ENCODE results near the gene KHK. TPM values are rescaled to one million over a fixed set of nuclear protein-coding genes. Genes with fewer than 3 reads are reported as not detected.

The KHK gene
- total RNA-seq, 4 donors from 2014 or later, result 5.1 to 12.2 (median 9.1) TPM

DNA sequence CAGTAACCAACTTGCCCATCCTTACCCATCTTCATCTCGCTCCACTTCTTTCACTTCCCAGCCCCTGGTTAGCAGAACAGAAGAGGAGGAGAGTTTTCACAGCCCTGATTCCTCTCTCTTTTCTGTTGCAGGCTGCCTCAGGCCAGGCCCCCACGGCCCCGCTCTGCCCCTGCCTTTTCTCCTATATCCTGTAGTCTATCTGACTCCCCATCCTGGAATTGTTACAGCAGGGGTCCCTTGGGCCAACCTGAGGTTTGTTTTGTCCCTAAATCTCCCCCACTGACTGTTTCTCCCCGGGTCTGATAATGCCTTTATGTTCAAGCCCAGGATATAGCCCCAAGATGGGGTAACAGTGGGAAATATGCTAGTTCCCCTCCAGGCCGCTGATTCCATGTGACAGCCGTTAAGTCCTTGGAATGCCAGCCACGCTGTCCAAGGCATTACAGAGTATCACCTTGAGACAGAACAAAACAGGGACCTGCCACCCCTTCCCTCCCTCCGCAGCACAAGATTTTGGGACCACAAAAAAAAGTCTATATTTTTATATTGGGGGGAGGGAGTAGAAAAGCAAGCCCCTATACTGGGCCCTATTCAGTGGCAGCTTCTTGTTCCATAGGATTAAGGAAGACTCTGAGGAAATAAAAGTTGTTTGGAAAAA, 16.5 kb upstream of the KHK start:
- H3K36me3 ChIP-seq, result peaks cover 0 to 46% (median 0%) of the 10 kb centered on the region in 3 donors
- no peak for DNase-seq (ENCODE audit: low spot score in 2 of 2)
- H3K4me1 ChIP-seq, result peaks cover 0 to 69% (median 21%) of the 10 kb centered on the region in 4 donors
- peak overlapping the region; percentile 85 to 93 (median 90) for H3K4me3 ChIP-seq
- no peaks in the 10 kb centered on the region for H3K9me3 ChIP-seq
- peak overlapping the region in 3 of 4 donors; percentile 38 to 98 (median 90) for H3K27ac ChIP-seq
- TF ChIP-seq, protein P1, sequence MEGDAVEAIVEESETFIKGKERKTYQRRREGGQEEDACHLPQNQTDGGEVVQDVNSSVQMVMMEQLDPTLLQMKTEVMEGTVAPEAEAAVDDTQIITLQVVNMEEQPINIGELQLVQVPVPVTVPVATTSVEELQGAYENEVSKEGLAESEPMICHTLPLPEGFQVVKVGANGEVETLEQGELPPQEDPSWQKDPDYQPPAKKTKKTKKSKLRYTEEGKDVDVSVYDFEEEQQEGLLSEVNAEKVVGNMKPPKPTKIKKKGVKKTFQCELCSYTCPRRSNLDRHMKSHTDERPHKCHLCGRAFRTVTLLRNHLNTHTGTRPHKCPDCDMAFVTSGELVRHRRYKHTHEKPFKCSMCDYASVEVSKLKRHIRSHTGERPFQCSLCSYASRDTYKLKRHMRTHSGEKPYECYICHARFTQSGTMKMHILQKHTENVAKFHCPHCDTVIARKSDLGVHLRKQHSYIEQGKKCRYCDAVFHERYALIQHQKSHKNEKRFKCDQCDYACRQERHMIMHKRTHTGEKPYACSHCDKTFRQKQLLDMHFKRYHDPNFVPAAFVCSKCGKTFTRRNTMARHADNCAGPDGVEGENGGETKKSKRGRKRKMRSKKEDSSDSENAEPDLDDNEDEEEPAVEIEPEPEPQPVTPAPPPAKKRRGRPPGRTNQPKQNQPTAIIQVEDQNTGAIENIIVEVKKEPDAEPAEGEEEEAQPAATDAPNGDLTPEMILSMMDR (IDR thresholded peaks at IDR 0.05), result no peak
- TF ChIP-seq EP300 (IDR thresholded peaks at IDR 0.05) (no peak), POLR2A (IDR thresholded peaks at IDR 0.05) (no peak)
- H3K27me3 ChIP-seq, result no peaks in the 10 kb centered on the region
- 78 to 83% methylated on average over 8 of the region's 8 CpGs for WGBS, 2 donors

DNA sequence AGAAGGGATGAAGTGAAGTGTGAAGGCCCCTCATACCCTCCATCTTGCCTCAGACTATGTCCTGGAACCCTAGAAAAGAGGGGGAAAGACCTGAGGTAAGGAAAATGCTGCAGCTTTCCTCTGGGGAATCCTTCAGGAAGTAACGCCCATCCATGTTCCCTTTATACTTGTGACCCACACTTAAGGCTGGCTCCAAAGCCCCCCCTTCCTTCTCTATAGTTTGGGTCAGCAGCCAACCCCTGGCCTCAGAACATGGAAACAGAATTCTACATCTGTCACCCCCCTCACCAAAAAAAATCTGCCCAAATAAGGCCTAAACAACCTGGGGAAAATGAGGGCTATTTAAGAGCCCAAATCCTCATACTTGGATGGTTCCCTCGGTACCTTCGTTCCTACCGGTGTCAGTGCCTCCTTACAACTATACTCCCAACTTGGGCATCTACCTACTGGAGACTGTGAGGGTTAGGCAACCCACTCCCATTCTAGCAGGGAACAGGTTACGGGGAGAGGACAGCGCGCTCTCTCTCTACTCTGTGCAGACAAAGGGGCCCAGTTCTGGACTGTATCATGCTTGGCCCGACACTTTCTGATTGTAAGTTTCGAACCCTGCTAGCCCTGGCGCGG, 15.8 kb upstream of the KHK start:
- WGBS, 2 donors, result 2 to 3% methylated on average over 11 of the region's 11 CpGs
- Histone ChIP-seq H3K9me3 (no peaks in the 10 kb centered on the region), H3K27ac (peak overlapping the region; percentile 81 to 98 (median 91)), H3K27me3 (no peaks in the 10 kb centered on the region), H3K4me1 (peaks cover 0 to 74% (median 22%) of the 10 kb centered on the region in 4 donors), H3K4me3 (peak overlapping the region; percentile 85 to 93 (median 90)), H3K36me3 (peaks cover 0 to 40% (median 0%) of the 10 kb centered on the region in 3 donors)
- DNase-seq (ENCODE audit: low spot score in 2 of 2), result no peak
- no peak for TF ChIP-seq POLR2A (IDR thresholded peaks at IDR 0.05)
- TF ChIP-seq EP300 (IDR thresholded peaks at IDR 0.05), result no peak
- TF ChIP-seq, protein P1 (IDR thresholded peaks at IDR 0.05), result no peak

DNA sequence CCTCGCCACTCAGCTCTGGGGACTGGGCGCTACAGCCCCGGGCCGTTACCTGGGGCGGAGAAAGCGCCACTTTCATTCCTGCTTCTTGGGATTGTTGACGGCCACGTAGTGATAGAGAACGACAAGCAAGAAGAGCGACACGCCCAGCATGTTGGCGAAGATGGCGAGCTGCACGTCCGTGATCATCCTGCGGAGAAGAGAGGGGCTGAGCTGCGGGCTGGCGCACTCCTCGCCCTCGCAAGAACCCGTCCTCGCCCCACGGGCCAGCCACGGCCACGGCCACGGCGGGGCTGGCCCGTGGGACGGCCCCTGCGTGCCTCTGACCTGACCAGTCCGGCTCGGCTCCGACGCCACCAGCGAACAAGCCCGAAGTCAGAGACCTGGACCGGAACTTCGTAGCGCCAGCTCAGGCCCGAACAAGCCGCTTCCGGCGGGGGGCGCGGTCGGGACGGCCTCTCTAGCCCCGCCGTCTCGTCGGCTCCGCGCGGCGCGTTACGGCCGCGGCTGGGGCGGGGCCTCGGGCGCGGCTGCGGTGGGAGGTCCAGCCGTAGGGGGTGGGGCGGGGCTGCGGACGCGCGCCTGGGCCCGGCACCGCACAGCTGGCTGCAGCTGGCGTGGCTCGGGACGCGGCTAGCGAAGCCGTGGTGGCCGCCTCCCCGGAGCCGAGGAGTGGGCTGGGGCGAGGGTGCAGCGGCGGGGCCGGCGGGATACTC, 15.1 kb upstream of the KHK start, which contains the start of gene OST4:
Gene OST4 (minus strand): TSS at position 378 of the 713 bp plus-strand sequence.
- no peaks in the 10 kb centered on the region for H3K9me3 ChIP-seq
- H3K27ac ChIP-seq, result peak within 1 kb of the TSS; percentile 81 to 98 (median 93)
- WGBS, 2 donors, result 0 to 1% methylated on average over 29 to 65 of the region's 86 CpGs
- TF ChIP-seq, protein P1 (IDR thresholded peaks at IDR 0.05), result peak in 3 of 5 experiments; percentile 7 to 48 (median 9)
- TF ChIP-seq EP300 (IDR thresholded peaks at IDR 0.05), result peak; percentile 59 to 91
- peak in 1 of 2 donors; percentile 85 for TF ChIP-seq POLR2A (IDR thresholded peaks at IDR 0.05)
- no peaks in the 10 kb centered on the region for H3K27me3 ChIP-seq
- H3K4me3 ChIP-seq, result peak within 1 kb of the TSS; percentile 85 to 93 (median 90)
- peak; percentile 85 to 86 for DNase-seq (ENCODE audit: low spot score in 2 of 2)
- peaks cover 0 to 33% (median 0%) of the 10 kb centered on the region in 3 donors for H3K36me3 ChIP-seq
- H3K4me1 ChIP-seq, result peaks cover 0 to 74% (median 22%) of the 10 kb centered on the region in 4 donors

- no peak for TF ChIP-seq EP300 (IDR thresholded peaks at IDR 0.05)
- TF ChIP-seq, protein P1 (IDR thresholded peaks at IDR 0.05), result no peak
- TF ChIP-seq POLR2A (IDR thresholded peaks at IDR 0.05), result no peak
- peaks cover 0 to 25% (median 0%) of the 10 kb centered on the region in 3 donors for H3K36me3 ChIP-seq
- H3K4me3 ChIP-seq, result peak overlapping the region; percentile 77 to 93 (median 88)
- H3K4me1 ChIP-seq, result peaks cover 0 to 74% (median 22%) of the 10 kb centered on the region in 4 donors
- DNase-seq (ENCODE audit: low spot score in 2 of 2), result no peak
- H3K27me3 ChIP-seq, result no peaks in the 10 kb centered on the region
- H3K9me3 ChIP-seq, result no peaks in the 10 kb centered on the region
- WGBS, 2 donors, result 2 to 5% methylated on average over 34 of the region's 34 CpGs
- peak overlapping the region; percentile 81 to 98 (median 93) for H3K27ac ChIP-seq
Measured at GRCh38 chr2:27071990-27072830, 14.4 kb upstream of the KHK start.
